Measurements from ENCODE around the gene SLC23A3. TPM values are rescaled to one million over a fixed set of nuclear protein-coding genes. Genes with fewer than 3 reads are reported as not detected.

The SLC23A3 gene
- total and polyA plus RNA-seq, 9 of the 15 experiments (the other 6 are each of a cell fraction or from before 2014, with no cell fraction given), result 0.06 to 0.64 (median 0.16) TPM

GRCh38 chr2:219160186-219161017 lies 9.4 kb downstream of the SLC23A3 start, which contains the start of gene NHEJ1 (continued):
- TF ChIP-seq CTCF (IDR thresholded peaks at IDR 0.05 in 2 of 3, conservative IDR thresholded peaks at IDR 0.05 in 1 of 3; ENCODE audit: insufficient read depth in 2 of 3, low read depth in 1 of 3, low read length in 3 of 3), result peak; percentile 76 to 89 (median 89)
- no peak for TF ChIP-seq HSF4 (CRISPR knock-in tag; IDR thresholded peaks at IDR 0.05; ENCODE audit: borderline replicate concordance)
- no peak for TF ChIP-seq MTA3 (IDR thresholded peaks at IDR 0.05; ENCODE audit: borderline replicate concordance)

GRCh38 chr2:219159771-219160185 lies 10.1 kb downstream of the SLC23A3 start:
- no peaks in the 10 kb centered on the region for H3K9me1 ChIP-seq (ENCODE audit: control insufficient read depth, insufficient read depth, low read length)
- H3K79me2 ChIP-seq (ENCODE audit: control insufficient read depth, insufficient read depth, low read length), result no peaks in the 10 kb centered on the region; the same call in 2 of the 3 replicates
- H3K4me3 ChIP-seq, result peak overlapping the region; percentile 55
- ChIA-PET CTCF (ENCODE audit: low intra/inter-chr PET ratio) (interaction anchor here (0.7 to 2.3 kb wide), 3 partner anchors 135 to 276 kb away, joined by 3 to 10 read pairs (median 8); no protein-coding TSS in a partner anchor), POLR2A (interaction anchor here (1.0 kb wide), 1 partner anchor 12 kb away, joined by 3 read pairs; no protein-coding TSS in a partner anchor)
- H4K20me1 ChIP-seq (replicated peaks; ENCODE audit: control insufficient read depth, insufficient read depth, low read length), result no peaks in the 10 kb centered on the region; the same call in 1 of the 2 replicates
- ATAC-seq, result peak; percentile 3
- BruUV-seq (replicated peaks), result TSS peak; percentile 62
- intact Hi-C loops (cut with micrococcal nuclease), result loop anchor here (1.0 to 10.0 kb wide), 6 partner anchors 18 to 305 kb away; partner anchors contain the start of genes ABCB6, DNAJB2 and WNT6
- TF ChIP-seq HMBOX1 (IDR thresholded peaks at IDR 0.05) (0 out of 2 replicates have a peak, but pooled peaks have one; percentile 5), CREB1 (IDR thresholded peaks at IDR 0.05) (no peak), CREB1 (CRISPR knock-in tag; IDR thresholded peaks at IDR 0.05) (no peak), TARDBP (IDR thresholded peaks at IDR 0.05) (no peak), NR2C2 (CRISPR knock-in tag; IDR thresholded peaks at IDR 0.05) (no peak), NR2C2 (tag; IDR thresholded peaks at IDR 0.05) (0 out of 2 replicates have a peak, but pooled peaks have one; percentile 13)
- H3K27ac ChIP-seq (ENCODE audit: extremely low read depth, low read depth, low read length), result no peak overlapping the region
- 0 out of 3 replicates have a peak, but pooled peaks cover 5% of the 10 kb centered on the region for H3K36me3 ChIP-seq (ENCODE audit: control insufficient read depth, insufficient read depth, low read length)
- FAIRE-seq, result peak; percentile 6
- H3K9ac ChIP-seq (ENCODE audit: insufficient read depth in 1 of 2, low read depth in 2 of 2, low read length in 2 of 2), result peak overlapping the region; percentile 33 to 95; a peak in 3 of 4 replicates
- H3K27me3 ChIP-seq (ENCODE audit: control insufficient read depth in 2 of 2, insufficient read depth in 2 of 2, low read length in 2 of 2), result no peaks in the 10 kb centered on the region
- H3K4me2 ChIP-seq (ENCODE audit: insufficient read depth, low read length), result peak overlapping the region; percentile 86
- in situ Hi-C loops (cut with MboI), result loop anchor here (5.0 to 10.0 kb wide), 2 partner anchors 102 to 135 kb away; no protein-coding TSS in a partner anchor
- H3K9me3 ChIP-seq (replicated peaks; ENCODE audit: control insufficient read depth, insufficient read depth, low read depth, low read length), result no peaks in the 10 kb centered on the region
- 23% methylated on average over 15 of the region's 18 CpGs for WGBS (ENCODE audit: insufficient coverage, low coverage, missing lambda C conversion rate)
- peak in 1 of 4 experiments; percentile 15 for DNase-seq (ENCODE audit: extremely low read depth in 1 of 4, low spot score in 3 of 4)
- H3K4me1 ChIP-seq (replicated peaks in 1 of 2; ENCODE audit: control insufficient read depth in 2 of 2, insufficient read depth in 2 of 2, low read length in 2 of 2), result peaks cover 8 to 13% of the 10 kb centered on the region in 2 experiments; a peak in 4 of 5 replicates
- peak overlapping the region; percentile 81 for H2AFZ ChIP-seq (ENCODE audit: low read depth, low read length)
